A549 (cell line): Measurements from ENCODE around the gene SULT1C4. TPM values are rescaled to one million over a fixed set of nuclear protein-coding genes. Genes with fewer than 3 reads are reported as not detected.
A peak's percentile ranks its signal among the peaks of the same experiment; 100 is the strongest.

Experiments
- ATAC-seq, 2 experiments: fragments of 200-7000 bp in 1 of 2; fragments of >200 bp in 1 of 2; cut with Nextera tagmentation in 1 of 2; cut with Tn5 transposase in 1 of 2; 3 replicates each; pipeline versions ENCODE4 v1.8.0 to v1.9.1; 2018 to 2020; ENCODE audit warnings: mild to moderate bottlenecking in 1 of 2, moderate library complexity in 1 of 2
- CTCF ChIA-PET: fragments of 300-600 bp; sonication (Branson Sonifier 250); formaldehyde crosslinking; extraction: SDS; loops from one replicate; lab custom pipeline; 2021; ENCODE audit warnings: antibody characterized with exemption, inconsistent platforms; lab: Yijun Ruan, JAX
- POLR2A ChIA-PET: fragments of 350-600 bp; formaldehyde crosslinking; extraction: SDS; loops from one replicate; lab custom pipeline; 2021; ENCODE audit warnings: antibody characterized with exemption, inconsistent platforms; lab: Yijun Ruan, JAX
- DNase-seq, 2 experiments: peaks; one replicate each; pipeline versions ENCODE4 v3.0.0 to v3.0.0-alpha.2; 2011 to 2016; ENCODE audit warnings: low read depth in 1 of 2, low spot score in 1 of 2
- FAIRE-seq: peaks from 2 replicates; lab custom pipeline; 2011; peaks lifted over from hg19 to GRCh38; lab: Jason Lieb, UNC
- H3K27ac ChIP-seq, 2 experiments: fragments of >200 bp; sonication (Bioruptor Twin); formaldehyde crosslinking; 3 replicates each; pipeline ENCODE4 v1.5.1; 2016 to 2017
- H3K4me1 ChIP-seq: fragments of >200 bp; sonication (Bioruptor Twin); formaldehyde crosslinking; 3 replicates; pipeline ENCODE4 v1.6.1; 2016
- H3K4me2 ChIP-seq: fragments of >200 bp; sonication (Bioruptor Twin); formaldehyde crosslinking; 3 replicates; pipeline ENCODE4 v1.6.1; 2016
- H3K4me3 ChIP-seq: fragments of >200 bp; sonication (Bioruptor Twin); formaldehyde crosslinking; 3 replicates; pipeline ENCODE4 v1.5.1; 2016
- H3K9me3 ChIP-seq: fragments of >200 bp; sonication (Bioruptor Twin); formaldehyde crosslinking; 3 replicates; pipeline ENCODE4 v1.6.1; 2016
- ATOH8 ChIP-seq: fragments of 250-450 bp; sonication (Bioruptor Pico); IDR thresholded peaks from 2 replicates; pipeline ENCODE4 v1.5.0; 2020; ENCODE audit warnings: low read depth, mild to moderate bottlenecking, moderate library complexity
- CBX2 ChIP-seq: fragments of 200-600 bp; sonication (generic); IDR thresholded peaks from 2 replicates; pipeline ENCODE4 v1.6.1; 2016; ENCODE audit warnings: low read depth, mild to moderate bottlenecking, borderline replicate concordance
- EHF ChIP-seq: fragments of 250-450 bp; sonication (Bioruptor Pico); IDR thresholded peaks from 2 replicates; pipeline ENCODE4 v1.5.0; 2020; ENCODE audit warnings: mild to moderate bottlenecking
- FOSB ChIP-seq: fragments of 250-450 bp; sonication (Bioruptor Pico); IDR thresholded peaks from 2 replicates; pipeline ENCODE4 v1.5.0; 2020; ENCODE audit warnings: mild to moderate bottlenecking, moderate library complexity
- FOSL2 ChIP-seq, 2 experiments: fragments of 450-650 bp in 1 of 2; fragments of >200 bp in 1 of 2; sonication (Bioruptor Twin) in 1 of 2; formaldehyde crosslinking; IDR thresholded peaks; 2 replicates each; pipeline versions ENCODE4 v1.5.0 to v1.6.1; 2016 to 2020; ENCODE audit warnings: mild to moderate bottlenecking in 1 of 2, moderate library complexity in 1 of 2
- HOXB5 ChIP-seq: fragments of 250-450 bp; sonication (Bioruptor Pico); IDR thresholded peaks from 2 replicates; pipeline ENCODE4 v1.5.0; 2020; ENCODE audit warnings: mild to moderate bottlenecking, moderate library complexity
- PHF8 ChIP-seq: fragments of 200-600 bp; sonication (generic); IDR thresholded peaks from 2 replicates; pipeline ENCODE4 v1.6.1; 2016; ENCODE audit warnings: low read depth, mild to moderate bottlenecking, antibody characterized with exemption, moderate library complexity, borderline replicate concordance
- REST ChIP-seq: fragments of 200-600 bp; sonication (generic); IDR thresholded peaks from 2 replicates; pipeline ENCODE4 v1.6.1; 2016; ENCODE audit warnings: antibody characterized with exemption, mild to moderate bottlenecking, moderate library complexity
- SMC3 ChIP-seq: fragments of >200 bp; sonication (Bioruptor Twin); formaldehyde crosslinking; IDR thresholded peaks from 3 replicates; pipeline ENCODE4 v1.6.1; 2018; ENCODE audit warnings: inconsistent platforms
- WGBS: methylation state at CpG from one replicate; pipeline ENCODE4 v1.1.6; 2017; ENCODE audit errors: missing lambda C conversion rate; 5-methylcytosine and 5-hydroxymethylcytosine counted together
- polyA plus RNA-seq, 4 experiments: library from polyadenylated mRNA; depleted of rRNA in 3 of 4; stranded (reverse); fragments of >200 nt; fragmentation: RNase III in 1 of 4; extraction: RNeasy Plus Mini Kit Qiagen cat#74134 plus additional on column Dnase treatment in 1 of 4; gene quantifications; 2 replicates in 3 of 4; 3 replicates in 1 of 4; pipeline ENCODE4 v1.2.3, GENCODE V29; 2011 to 2017

The SULT1C4 gene
- polyA plus RNA-seq, 2 of the 4 experiments (the other 2 are of a cell fraction): 0.05 TPM; not detected in 1

- TF ChIP-seq REST: no peak
- TF ChIP-seq FOSL2 (IDR thresholded peaks at IDR 0.05): peak; percentile 57
- peak; percentile 88 for TF ChIP-seq FOSL2 (CRISPR knock-in tag; IDR thresholded peaks at IDR 0.05)
- TF ChIP-seq CBX2: no peak
- TF ChIP-seq PHF8: no peak
Observed at GRCh38 chr2:108370080-108370479, 7.7 kb upstream of the SULT1C4 start (continued).

- no peak for TF ChIP-seq SMC3
- TF ChIP-seq FOSB (CRISPR knock-in tag): no peak
- no peak for TF ChIP-seq ATOH8 (CRISPR knock-in tag)
- TF ChIP-seq EHF (CRISPR knock-in tag): no peak
- no peak for TF ChIP-seq CBX2
- H3K4me2 ChIP-seq: no peak overlapping the region
- peaks cover 12% of the 10 kb centered on the region; the same call in 1 of the 3 replicates for H3K4me1 ChIP-seq
- FAIRE-seq (no peak), DNase-seq (no peak), ATAC-seq (no peak)
- 94% methylated on average over 4 of the region's 4 CpGs for whole genome bisulfite sequencing
- no peak overlapping the region for H3K4me3 ChIP-seq
- ChIA-PET POLR2A (no interaction called here), CTCF (interaction anchor here (0.9 kb wide), 1 partner anchor 260 kb away, joined by 3 read pairs; no protein-coding TSS in a partner anchor)
- H3K27ac ChIP-seq: peak overlapping the region in 1 of 2 experiments; percentile 49; a peak in 2 of 6 replicates
- H3K9me3 ChIP-seq: no peaks in the 10 kb centered on the region
Observed at GRCh38 chr2:108376774-108377173, 980 bp upstream of the SULT1C4 start.

GRCh38 chr2:108377401-108377800 is 353 bp upstream of the SULT1C4 start:
- H3K4me1 ChIP-seq: peaks cover 13% of the 10 kb centered on the region; the same call in 2 of the 3 replicates
- no peak overlapping the region for H3K4me3 ChIP-seq
- WGBS: 8% methylated on average over 1 of the region's 1 CpG
- ChIA-PET CTCF (interaction anchor here (0.9 kb wide), 1 partner anchor 259 kb away, joined by 3 read pairs; no protein-coding TSS in a partner anchor), POLR2A (no interaction called here)
- no peak for DNase-seq
- no peaks in the 10 kb centered on the region for H3K9me3 ChIP-seq
- no peak for ATAC-seq
- H3K27ac ChIP-seq: peak overlapping the region in 1 of 2 experiments; percentile 49; a peak in 3 of 6 replicates
- no peak for FAIRE-seq
- H3K4me2 ChIP-seq: 0 out of 3 replicates have a peak overlapping the region, but pooled peaks have one; percentile 2
- no peak for TF ChIP-seq HOXB5 (CRISPR knock-in tag)
- TF ChIP-seq REST: no peak
- no peak for TF ChIP-seq ATOH8 (CRISPR knock-in tag)
- TF ChIP-seq, all 56 proteins: peak for 0
